SK-N-SH (cell line): ENCODE data around the gene TM9SF1.

Source experiments
- EZH2phosphoT487 ChIP-seq: fragments of 200-600 bp; sonication (generic); IDR thresholded peaks from 2 replicates; pipeline ENCODE4 v1.6.1; 2017; ENCODE audit warnings: low read depth, mixed run types, mild to moderate bottlenecking, antibody characterized with exemption, moderate library complexity, borderline replicate concordance
- FOXM1 ChIP-seq: IDR thresholded peaks from 2 replicates; pipeline ENCODE4 v1.4.0; 2012; ENCODE audit warnings: low read depth, mild to moderate bottlenecking
- TF ChIP-seq, protein P1 (sequence below): fragments of 200-600 bp; sonication (generic); IDR thresholded peaks from 2 replicates; pipeline ENCODE4 v1.6.1; 2017; ENCODE audit warnings: antibody characterized with exemption, mild to moderate bottlenecking, moderate library complexity

DNA sequence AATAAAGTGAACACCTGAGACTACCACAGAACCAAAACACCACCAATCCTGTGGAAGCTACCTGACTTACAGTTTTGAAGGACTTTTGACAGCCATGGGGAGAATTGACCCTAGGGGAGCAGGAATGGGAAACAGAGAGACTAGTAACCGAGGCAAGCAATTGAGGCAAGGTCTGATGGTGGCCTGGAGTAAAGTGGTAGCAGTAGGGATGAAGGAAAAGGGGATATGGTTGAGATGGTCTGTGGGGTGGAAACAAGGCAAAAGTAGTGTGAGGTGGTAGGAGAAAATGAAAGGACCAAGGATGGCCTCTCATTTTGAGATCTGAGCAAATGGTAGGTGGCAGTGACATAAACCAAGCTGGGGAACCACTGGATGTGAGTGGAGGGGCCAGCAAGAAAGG, 38.4 kb downstream of the TM9SF1 start:
- TF ChIP-seq EZH2phosphoT487 (no peak), FOXM1 (no peak)
- TF ChIP-seq, protein P1, sequence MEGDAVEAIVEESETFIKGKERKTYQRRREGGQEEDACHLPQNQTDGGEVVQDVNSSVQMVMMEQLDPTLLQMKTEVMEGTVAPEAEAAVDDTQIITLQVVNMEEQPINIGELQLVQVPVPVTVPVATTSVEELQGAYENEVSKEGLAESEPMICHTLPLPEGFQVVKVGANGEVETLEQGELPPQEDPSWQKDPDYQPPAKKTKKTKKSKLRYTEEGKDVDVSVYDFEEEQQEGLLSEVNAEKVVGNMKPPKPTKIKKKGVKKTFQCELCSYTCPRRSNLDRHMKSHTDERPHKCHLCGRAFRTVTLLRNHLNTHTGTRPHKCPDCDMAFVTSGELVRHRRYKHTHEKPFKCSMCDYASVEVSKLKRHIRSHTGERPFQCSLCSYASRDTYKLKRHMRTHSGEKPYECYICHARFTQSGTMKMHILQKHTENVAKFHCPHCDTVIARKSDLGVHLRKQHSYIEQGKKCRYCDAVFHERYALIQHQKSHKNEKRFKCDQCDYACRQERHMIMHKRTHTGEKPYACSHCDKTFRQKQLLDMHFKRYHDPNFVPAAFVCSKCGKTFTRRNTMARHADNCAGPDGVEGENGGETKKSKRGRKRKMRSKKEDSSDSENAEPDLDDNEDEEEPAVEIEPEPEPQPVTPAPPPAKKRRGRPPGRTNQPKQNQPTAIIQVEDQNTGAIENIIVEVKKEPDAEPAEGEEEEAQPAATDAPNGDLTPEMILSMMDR, result no peak
